Common myeloid progenitor, CD34-positive (primary cell): ENCODE results near the gene ACSS1. TPM values are rescaled to one million over a fixed set of nuclear protein-coding genes. Genes with fewer than 3 reads are reported as not detected.
A peak's percentile ranks its signal among the peaks of the same experiment; 100 is the strongest.

ENCODE experiments used
- CTCF ChIA-PET: fragments of 350-600 bp; sonication (Branson Sonifier 250); formaldehyde crosslinking; loops from one replicate; lab custom pipeline; 2021; ENCODE audit warnings: antibody characterized with exemption; lab: Charles Lee
- POLR2A ChIA-PET: fragments of 350-600 bp; sonication (Branson Sonifier 250); formaldehyde crosslinking; loops from one replicate; lab custom pipeline; 2021; ENCODE audit warnings: antibody characterized with exemption; lab: Charles Lee
- DNase-seq, 3 donors: peaks; one replicate each; pipeline versions ENCODE4 v3.0.0 to v3.0.0-alpha.2; 2013
- H3K27ac ChIP-seq, 2 experiments: 1 replicate in 1 of 2; 2 replicates in 1 of 2; pipeline ENCODE4 v1.7.0; 2013; ENCODE audit warnings: inconsistent platforms in 2 of 2, low read length in 2 of 2, mild to moderate bottlenecking in 2 of 2, low read depth in 1 of 2, moderate library complexity in 1 of 2; ENCODE audit not compliant: severe bottlenecking in 2 of 2, insufficient read depth in 1 of 2, poor library complexity in 1 of 2
- H3K27me3 ChIP-seq, 5 experiments: replicated peaks in 2 of 5; 1 replicate in 3 of 5; 2 replicates in 2 of 5; pipeline versions ENCODE4 v1.6.1 to v1.7.0; 2013; ENCODE audit warnings: low read length in 4 of 5, mild to moderate bottlenecking in 2 of 5, moderate library complexity in 2 of 5, inconsistent platforms in 1 of 5; ENCODE audit not compliant: insufficient read depth in 5 of 5, control insufficient read depth in 4 of 5
- H3K36me3 ChIP-seq, 4 experiments: 1 replicate in 2 of 4; 2 replicates in 2 of 4; pipeline versions ENCODE4 v1.6.1 to v1.7.0; 2013; ENCODE audit warnings: low read length in 3 of 4, control low read depth in 1 of 4, mild to moderate bottlenecking in 1 of 4; ENCODE audit not compliant: control insufficient read depth in 4 of 4, insufficient read depth in 4 of 4
- H3K4me1 ChIP-seq, 4 experiments: 1 replicate in 3 of 4; 2 replicates in 1 of 4; pipeline versions ENCODE4 v1.6.1 to v1.7.1; 2013; ENCODE audit warnings: low read length in 3 of 4, mild to moderate bottlenecking in 3 of 4, control low read depth in 1 of 4, inconsistent platforms in 1 of 4, moderate library complexity in 1 of 4; ENCODE audit not compliant: control insufficient read depth in 4 of 4, insufficient read depth in 4 of 4; ENCODE audit errors: control extremely low read depth in 1 of 4
- H3K4me3 ChIP-seq, 7 experiments: 1 replicate in 4 of 7; 2 replicates in 3 of 7; pipeline versions ENCODE4 v1.5.1 to v1.7.0; 2013; ENCODE audit warnings: mild to moderate bottlenecking in 7 of 7, low read length in 6 of 7, moderate library complexity in 6 of 7, inconsistent platforms in 2 of 7, low read depth in 2 of 7, control low read depth in 1 of 7; ENCODE audit not compliant: insufficient read depth in 4 of 7, control insufficient read depth in 1 of 7; ENCODE audit errors: extremely low read depth in 1 of 7
- H3K9me3 ChIP-seq, 5 experiments: 1 replicate in 4 of 5; 2 replicates in 1 of 5; pipeline versions ENCODE4 v1.6.1 to v1.7.1; 2013; ENCODE audit warnings: low read length in 4 of 5, mild to moderate bottlenecking in 2 of 5, inconsistent platforms in 1 of 5, low read depth in 1 of 5, moderate library complexity in 1 of 5; ENCODE audit not compliant: control insufficient read depth in 4 of 5, insufficient read depth in 2 of 5; ENCODE audit errors: control extremely low read depth in 1 of 5
- WGBS: methylation state at CpG from one replicate; pipeline ENCODE4 v1.1.5; 2013; ENCODE audit not compliant: insufficient coverage; 5-methylcytosine and 5-hydroxymethylcytosine counted together
- polyA plus RNA-seq: library from polyadenylated mRNA; unstranded; fragments of 120-200 nt; gene quantifications from one replicate; pipeline ENCODE4 v1.2.1, GENCODE V29; 2013

The ACSS1 gene
- 78.7 TPM for polyA plus RNA-seq

DNA sequence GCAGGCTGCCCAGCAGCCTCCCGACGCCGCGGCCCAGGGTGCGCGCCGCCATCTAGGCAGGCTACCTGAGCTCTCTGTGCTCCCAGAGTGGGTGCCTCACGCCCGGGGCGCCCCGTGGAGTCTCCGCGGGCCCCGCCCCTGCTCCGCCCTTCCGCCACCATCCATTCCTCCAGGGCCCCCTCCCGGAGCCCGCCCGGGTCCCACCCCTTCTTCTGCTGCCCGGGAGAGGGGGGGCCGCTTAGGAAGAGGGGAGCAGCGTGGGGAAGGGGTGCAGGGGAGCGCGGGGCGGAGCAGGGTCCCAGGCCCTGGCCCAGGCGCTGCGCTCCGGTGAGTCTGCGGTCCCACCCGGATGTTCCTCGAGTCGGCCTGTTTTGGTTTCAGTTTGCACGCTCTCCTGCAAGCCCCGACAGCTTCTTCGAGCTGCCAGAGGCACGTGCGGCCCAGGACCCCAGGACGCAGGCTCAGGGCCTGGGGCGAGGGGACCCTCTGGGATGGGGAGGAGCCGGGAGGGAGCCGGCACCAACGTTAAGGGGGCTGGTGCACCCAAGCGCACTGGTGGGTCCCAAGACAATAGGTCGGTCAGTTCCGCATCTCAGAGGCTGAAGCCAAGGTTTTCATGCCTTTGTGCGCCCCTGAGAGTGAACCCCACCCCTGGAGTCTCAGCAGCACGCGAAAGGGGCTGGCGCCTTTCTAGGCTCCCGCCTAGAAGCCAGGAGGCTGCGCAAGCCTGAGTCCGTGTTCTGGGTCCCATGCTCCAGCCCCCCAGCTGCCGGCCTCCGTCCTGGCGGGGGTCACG lies at the start of gene ACSS1:
ACSS1 (minus strand) TSS at position 89 of the 796 bp plus-strand sequence; CDS start at position 52, 37 bp downstream.
- Histone ChIP-seq H3K36me3 (peaks cover 0 to 6% (median 0%) of the 10 kb centered on the region in 4 experiments), H3K27ac (peak within 1 kb of the TSS; percentile 64 to 74), H3K27me3 (peaks cover 0 to 5% (median 0%) of the 10 kb centered on the region in 5 experiments), H3K4me1 (peaks cover 7 to 57% (median 50%) of the 10 kb centered on the region in 4 experiments), H3K9me3 (no peaks in the 10 kb centered on the region), H3K4me3 (peak within 1 kb of the TSS; percentile 67 to 87 (median 75))
- CTCF ChIA-PET, result interaction anchor here (1.0 to 5.5 kb wide), 3 partner anchors 20 to 63 kb away, joined by 3 to 33 read pairs (median 7); no protein-coding TSS in a partner anchor
- POLR2A ChIA-PET, result interaction anchor here (1.5 to 3.5 kb wide), 2 partner anchors 23 to 63 kb away, joined by 3 to 22 read pairs; no protein-coding TSS in a partner anchor
- WGBS, result under 1% methylated on average over 46 of the region's 56 CpGs
- DNase-seq, result peak; percentile 83 to 96 (median 93)

DNA sequence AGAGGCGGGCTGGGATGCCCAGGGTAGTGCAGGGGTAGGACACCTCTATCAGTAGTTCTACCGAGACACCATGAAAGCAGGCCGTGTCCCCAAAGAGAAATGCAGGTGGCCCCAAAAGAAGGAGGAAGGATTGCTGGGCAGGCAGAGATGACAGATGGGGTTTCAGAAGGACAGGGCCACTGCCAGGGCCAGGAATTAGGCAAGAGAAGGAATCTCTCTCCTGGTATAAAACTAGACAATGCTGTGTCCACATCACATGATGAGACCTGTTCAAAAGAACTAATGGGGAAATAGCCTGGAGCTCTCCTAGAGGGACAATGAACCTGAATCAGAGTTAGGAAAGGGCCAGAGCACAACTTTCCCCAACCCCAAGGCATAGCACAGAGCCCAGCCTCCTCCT lies 45.6 kb upstream of the ACSS1 start:
- no peaks in the 10 kb centered on the region for H3K4me1 ChIP-seq
- DNase-seq, result no peak
- H3K9me3 ChIP-seq, result no peaks in the 10 kb centered on the region
- no peak overlapping the region for H3K4me3 ChIP-seq
- H3K27me3 ChIP-seq, result peaks cover 0 to 9% (median 2%) of the 10 kb centered on the region in 5 experiments
- CTCF ChIA-PET, result no interaction called here
- POLR2A ChIA-PET, result no interaction called here
- no peak overlapping the region for H3K27ac ChIP-seq
- WGBS, result no CpG with 5 or more reads among the region's 3 CpGs
- H3K36me3 ChIP-seq, result no peaks in the 10 kb centered on the region

DNA sequence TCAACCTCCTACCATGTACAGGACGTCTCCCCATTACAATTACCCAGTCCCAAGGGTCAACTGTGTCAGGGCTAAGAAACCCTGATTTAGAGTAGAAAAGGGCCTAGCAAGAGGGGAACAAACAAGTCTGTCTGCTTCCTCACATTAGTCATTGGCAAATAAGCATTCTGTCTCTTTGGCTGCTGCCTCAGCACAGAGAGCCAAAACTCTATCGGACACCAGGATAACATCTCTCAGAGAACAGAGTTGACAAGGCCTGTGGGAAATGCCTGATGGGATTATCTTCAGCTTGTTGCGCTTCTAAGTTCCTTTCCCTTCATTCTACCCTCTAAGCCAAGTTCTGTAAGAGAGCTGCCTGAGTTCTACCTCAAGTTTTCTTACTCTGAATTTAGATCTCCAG lies 43.0 kb upstream of the ACSS1 start:
- H3K4me1 ChIP-seq, result no peaks in the 10 kb centered on the region
- POLR2A ChIA-PET, result no interaction called here
- DNase-seq, result no peak
- no peaks in the 10 kb centered on the region for H3K9me3 ChIP-seq
- WGBS, result 100% methylated on average over 3 of the region's 3 CpGs
- no peak overlapping the region for H3K27ac ChIP-seq
- H3K27me3 ChIP-seq, result peaks cover 2 to 13% (median 9%) of the 10 kb centered on the region in 5 experiments
- CTCF ChIA-PET, result no interaction called here
- no peaks in the 10 kb centered on the region for H3K36me3 ChIP-seq
- no peak overlapping the region for H3K4me3 ChIP-seq

DNA sequence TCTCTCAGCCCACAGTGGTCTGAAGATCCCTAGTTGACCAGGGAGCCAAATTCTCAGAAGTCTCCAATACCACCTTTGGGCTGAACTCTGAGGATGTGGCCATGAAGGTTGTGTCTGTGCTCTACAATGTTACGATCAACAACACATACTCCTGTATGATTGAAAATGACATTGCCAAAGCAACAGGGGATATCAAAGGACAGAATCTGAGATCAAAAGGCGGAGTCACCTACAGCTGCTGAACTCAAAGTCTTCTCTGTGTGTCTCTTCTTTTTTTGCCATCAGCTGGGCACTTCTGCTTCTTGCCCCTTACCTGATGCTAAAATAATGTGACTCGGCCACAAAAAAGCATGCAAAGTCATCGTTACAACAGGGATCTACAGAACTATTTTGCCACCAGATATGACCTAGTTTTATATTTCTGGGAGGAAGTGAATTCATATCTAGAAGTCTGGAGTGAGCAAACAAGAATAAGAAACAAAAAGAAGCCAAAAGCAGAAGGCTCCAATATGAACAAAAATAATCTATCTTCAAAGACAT lies 41.7 kb upstream of the ACSS1 start:
- no peak overlapping the region for H3K27ac ChIP-seq
- H3K4me3 ChIP-seq, result no peak overlapping the region
- WGBS, result 95% methylated on average over 2 of the region's 4 CpGs
- no peaks in the 10 kb centered on the region for H3K9me3 ChIP-seq
- ChIA-PET POLR2A (no interaction called here), CTCF (no interaction called here)
- no peaks in the 10 kb centered on the region for H3K4me1 ChIP-seq
- H3K27me3 ChIP-seq, result peaks cover 2 to 13% (median 9%) of the 10 kb centered on the region in 5 experiments
- DNase-seq, result peak in 2 of 3 donors; percentile 35 to 56
- H3K36me3 ChIP-seq, result no peaks in the 10 kb centered on the region

DNA sequence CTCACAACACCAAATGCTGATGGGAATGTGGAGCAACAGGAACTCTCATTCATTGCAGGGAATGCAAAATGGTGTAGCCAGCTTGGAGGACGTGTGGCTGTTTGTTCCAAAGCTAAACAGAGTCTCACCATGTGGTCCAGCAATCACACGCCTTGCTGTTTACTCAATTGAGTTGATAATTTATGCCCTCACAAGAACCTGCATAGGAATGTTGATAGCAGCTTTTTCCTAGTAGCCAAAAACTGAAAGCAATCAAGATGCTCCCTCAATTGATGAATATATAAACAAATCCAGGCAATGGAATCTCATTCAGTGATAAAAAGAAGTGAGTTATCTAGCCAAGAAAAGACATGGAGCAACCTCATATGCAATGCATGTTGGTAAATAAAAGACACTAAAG lies 39.6 kb upstream of the ACSS1 start:
- DNase-seq, result no peak
- Histone ChIP-seq H3K27me3 (peaks cover 2 to 9% (median 6%) of the 10 kb centered on the region in 5 experiments), H3K4me3 (no peak overlapping the region), H3K36me3 (no peaks in the 10 kb centered on the region), H3K9me3 (no peaks in the 10 kb centered on the region), H3K4me1 (no peaks in the 10 kb centered on the region), H3K27ac (no peak overlapping the region)
- CTCF ChIA-PET, result no interaction called here
- POLR2A ChIA-PET, result no interaction called here
- WGBS, result 50% methylated on average over 2 of the region's 2 CpGs

DNA sequence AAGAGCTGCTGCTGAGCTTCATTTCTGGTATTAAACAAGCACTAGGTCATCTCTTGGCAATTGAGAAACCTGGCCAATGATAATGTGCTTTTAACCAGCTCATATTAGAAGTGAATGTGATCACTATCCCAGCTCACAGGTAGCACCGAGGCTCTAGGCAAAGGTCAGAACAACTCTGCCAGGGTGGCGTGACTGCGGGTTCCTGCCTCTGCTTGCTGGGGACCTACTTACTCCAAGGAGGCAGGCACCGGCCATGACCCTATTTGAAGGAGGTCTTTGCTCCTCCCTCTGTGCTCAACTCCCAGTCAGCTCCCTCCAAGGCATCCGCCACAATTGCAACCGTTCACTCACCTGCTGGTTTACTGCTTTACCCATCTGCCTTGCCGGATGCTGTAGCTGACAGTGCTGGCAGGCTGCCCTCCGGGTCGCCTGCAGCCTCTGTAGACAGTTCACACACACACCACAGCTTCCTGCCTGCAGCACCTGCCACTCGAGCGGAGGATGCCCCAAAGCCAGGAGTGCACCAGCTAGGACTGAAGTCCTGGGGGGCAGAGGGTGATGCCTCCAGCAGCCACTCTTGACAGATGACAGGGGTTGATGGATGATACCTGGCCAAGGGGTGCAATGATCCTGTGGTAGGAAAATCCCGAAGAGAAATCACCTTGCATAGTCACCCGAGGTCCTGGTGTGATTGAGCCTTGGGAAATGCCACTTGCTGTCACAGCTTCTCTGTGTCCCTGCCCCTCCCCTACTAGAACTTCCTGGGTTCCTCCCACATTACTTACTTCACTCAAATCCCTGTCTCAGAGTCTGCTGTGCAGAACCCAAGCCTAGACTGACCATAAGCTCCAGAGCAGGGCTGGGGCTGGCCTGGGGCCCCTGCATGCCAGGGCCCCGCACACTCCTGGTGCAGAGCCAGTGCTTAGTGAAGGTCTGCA lies 32.8 kb upstream of the ACSS1 start:
- ChIA-PET POLR2A (no interaction called here), CTCF (interaction anchor here (1.1 to 2.0 kb wide), 6 partner anchors 9 to 102 kb away, joined by 3 to 9 read pairs (median 4); partner anchors contain the start of gene VSX1)
- no peaks in the 10 kb centered on the region for H3K9me3 ChIP-seq
- peak; percentile 29 to 90 (median 86) for DNase-seq
- no peaks in the 10 kb centered on the region for H3K36me3 ChIP-seq
- 44% methylated on average over 11 of the region's 14 CpGs for WGBS
- no peak overlapping the region for H3K4me3 ChIP-seq
- peaks cover 0 to 14% (median 0%) of the 10 kb centered on the region in 4 experiments for H3K4me1 ChIP-seq
- H3K27me3 ChIP-seq, result peaks cover 2 to 17% (median 13%) of the 10 kb centered on the region in 5 experiments
- H3K27ac ChIP-seq, result no peak overlapping the region
